GM18951 (cell line): ENCODE data around the gene SMYD5.
"Not testable (repeated sequence)": the region's sequence is repeated elsewhere in the genome, so short reads cannot be mapped to it uniquely, and the experiment has no call there.

Source experiments
- POLR2A ChIP-seq: IDR thresholded peaks from 4 replicates; pipeline ENCODE4 v1.6.1; 2011; ENCODE audit warnings: mild to moderate bottlenecking; ENCODE audit not compliant: insufficient read length, insufficient read depth; ENCODE audit errors: extremely low read depth
- in situ Hi-C: fragments of 300-500 bp; cut with MboI; formaldehyde crosslinking; loops from one replicate; pipeline ENCODE4 v1.12.0; 2022; ENCODE audit warnings: low sequenced_read_pairs, mixed read lengths, inconsistent platforms; ENCODE audit not compliant: unreplicated experiment

Gene SMYD5

DNA sequence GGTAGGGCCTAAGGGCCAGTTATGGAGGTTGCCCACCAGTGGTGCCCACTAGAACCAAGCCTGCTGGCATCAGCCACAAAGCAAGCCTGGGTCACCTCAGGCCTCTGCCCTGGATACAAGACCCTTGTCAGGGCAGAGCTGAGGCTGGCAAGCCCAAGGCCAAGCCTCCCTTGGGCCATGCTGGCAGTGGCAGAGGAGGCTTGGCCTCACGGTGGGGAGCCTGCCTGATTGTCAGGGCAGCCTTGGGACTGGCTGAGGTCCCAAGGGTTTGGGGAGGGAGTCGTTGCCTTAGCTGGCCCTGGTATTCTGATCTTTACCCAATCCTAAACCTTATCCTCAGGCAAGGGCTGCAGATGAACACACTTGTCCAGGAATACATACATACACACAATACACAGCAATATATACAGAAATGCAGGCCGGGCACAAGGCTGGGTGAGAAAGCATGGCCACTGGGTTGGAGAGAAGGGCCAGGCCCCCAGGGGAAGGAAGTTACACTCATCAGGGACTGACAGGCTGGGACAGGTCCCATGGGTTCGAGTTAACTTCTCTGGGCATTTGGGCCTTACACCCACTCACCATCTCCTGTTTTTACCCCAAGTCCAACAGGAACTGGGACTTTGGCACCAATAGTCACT lies 41.1 kb downstream of the SMYD5 start:
- in situ Hi-C loops = no loop called here
- TF ChIP-seq POLR2A = peak; percentile 37

DNA sequence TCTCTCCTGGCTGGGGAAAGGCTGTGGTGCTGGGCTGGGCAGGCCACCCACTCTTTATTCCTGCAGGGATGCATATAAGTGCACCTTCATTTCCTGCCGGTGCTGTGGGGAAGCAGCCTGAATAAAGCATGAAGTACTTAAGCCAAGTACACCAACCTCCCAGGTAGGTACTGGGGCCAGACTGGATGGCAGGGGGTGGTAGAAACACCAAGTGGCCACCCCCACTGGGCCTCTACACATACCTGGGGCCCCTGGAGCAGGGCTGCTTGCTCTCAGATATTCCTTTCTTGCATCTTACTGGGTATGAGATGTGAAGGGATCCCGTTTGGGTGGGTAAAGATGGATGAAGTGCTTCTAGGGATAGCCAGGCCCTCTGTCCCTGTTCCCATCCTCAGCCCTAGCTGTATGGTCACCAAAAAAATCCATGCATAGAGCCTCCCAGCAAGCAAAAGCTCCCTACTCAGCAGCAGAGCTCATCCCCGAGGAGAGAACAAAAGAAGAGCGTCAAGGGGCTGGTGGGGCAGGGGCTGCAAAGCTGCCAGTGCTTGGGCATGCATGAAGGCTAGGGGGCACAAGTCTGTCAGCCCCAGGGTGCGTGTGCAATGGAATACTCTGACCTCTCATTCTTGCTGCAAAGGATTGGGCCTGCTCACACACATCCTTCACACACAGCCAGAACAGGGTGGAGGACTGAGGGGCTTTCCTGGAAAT lies 42.0 kb downstream of the SMYD5 start:
- no peak for TF ChIP-seq POLR2A
- in situ Hi-C loops = no loop called here

DNA sequence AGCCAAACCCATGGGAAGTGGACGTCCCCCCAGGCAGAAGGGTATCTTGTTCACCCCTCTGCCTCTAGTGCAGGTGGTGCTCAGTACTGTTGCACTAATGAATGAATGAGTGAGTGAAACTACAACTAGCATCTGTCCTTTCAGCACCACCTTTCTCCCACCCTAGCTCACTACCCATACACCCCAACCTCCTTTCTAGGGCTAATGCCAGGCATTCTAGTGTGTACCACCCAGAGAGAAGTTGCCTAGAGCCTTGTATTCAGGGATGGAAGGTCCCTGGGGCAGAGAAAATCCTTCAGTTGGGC lies 42.5 kb downstream of the SMYD5 start:
- in situ Hi-C loops = no loop called here
- TF ChIP-seq POLR2A = no peak

DNA sequence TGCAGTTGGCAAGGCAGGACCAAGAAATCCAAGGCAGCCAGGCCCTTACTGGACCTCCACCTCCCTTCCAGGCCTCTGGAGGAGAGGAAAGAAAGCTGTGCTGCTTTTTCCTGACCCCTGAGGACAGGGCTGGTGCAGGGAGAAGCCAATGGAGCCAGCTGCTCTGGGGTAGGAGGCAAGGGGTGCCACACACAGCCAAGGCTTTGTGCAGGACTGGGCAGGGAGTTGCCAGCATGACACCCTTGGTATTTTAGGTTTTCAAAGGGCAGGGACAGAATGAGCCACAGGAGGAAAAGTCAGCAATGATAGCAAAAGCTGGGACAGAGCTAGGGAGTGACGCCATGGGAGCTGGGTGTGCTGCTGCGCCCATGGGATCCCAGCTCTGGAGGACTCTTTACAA lies 43.0 kb downstream of the SMYD5 start:
- TF ChIP-seq POLR2A = no peak
- in situ Hi-C loops = no loop called here

DNA sequence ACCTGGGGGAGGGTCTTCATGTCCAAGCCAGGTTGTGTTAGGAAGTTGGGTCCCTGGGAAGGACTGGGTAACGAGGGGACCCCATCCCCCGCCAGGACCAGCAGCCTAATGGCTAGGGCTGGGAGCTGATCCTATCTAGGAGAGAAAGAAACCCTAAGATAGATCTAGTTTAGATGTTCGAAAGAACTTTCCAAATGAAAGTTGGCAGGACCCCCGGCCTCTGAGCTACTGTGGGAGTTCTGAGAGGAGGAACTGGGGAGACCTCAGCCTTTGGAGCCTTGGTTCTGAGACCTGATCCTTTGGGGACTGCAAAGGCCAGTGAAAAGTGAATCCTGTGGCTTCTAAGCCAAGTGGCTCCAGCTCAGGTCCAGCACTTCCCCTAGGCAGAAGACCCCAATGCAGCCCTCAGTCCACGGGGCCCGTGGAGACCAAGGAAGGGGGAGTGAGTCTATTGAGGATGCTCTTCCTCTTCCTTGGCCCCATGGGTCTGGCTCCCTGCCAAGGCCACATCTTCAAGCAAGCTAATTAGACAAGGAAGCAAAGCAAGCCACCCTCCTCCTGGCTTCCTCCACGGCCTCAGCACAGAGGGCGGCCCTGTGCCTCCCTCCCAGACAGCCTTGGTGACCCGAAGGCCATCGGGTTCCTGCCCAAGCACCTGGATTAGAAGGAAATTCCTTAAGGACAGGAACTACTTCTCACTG lies 43.5 kb downstream of the SMYD5 start:
- in situ Hi-C loops = no loop called here
- no peak for TF ChIP-seq POLR2A

DNA sequence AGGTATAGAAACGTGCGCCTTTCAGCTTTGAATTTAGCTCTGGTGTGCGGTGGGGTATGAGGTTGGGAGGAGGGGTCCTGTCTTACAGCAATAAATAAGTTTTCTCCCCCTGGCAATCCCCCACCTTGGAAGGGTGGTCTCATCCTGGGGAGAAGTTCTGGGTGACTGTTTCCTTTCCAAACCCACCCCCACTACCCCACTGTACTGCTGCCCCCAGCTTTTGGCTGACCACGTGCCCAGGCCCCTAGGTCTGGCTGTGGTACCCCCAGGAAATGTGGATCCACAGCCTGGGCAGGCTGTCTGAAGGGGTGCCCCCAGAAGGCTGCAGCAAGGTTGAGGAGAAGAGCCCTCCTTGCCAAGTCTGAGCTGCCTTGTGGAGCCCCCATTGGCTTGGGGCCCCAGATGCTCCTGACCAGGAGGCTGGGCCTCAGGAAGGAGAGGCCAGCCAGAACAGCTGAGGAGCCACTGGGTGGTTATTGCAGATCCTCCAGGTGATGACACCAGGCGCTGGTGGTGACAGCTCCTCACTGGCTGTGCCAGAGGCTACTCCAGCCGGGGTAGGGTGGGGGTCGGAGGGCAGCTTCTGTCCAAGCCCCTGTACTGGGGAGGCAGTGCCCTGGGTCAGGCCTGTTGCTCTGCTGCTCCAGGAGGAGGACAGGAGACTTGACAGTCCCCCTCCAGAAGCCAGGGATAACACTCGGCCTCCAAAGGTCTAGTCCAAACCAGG lies 44.3 kb downstream of the SMYD5 start:
- in situ Hi-C loops = no loop called here
- TF ChIP-seq POLR2A = no peak

DNA sequence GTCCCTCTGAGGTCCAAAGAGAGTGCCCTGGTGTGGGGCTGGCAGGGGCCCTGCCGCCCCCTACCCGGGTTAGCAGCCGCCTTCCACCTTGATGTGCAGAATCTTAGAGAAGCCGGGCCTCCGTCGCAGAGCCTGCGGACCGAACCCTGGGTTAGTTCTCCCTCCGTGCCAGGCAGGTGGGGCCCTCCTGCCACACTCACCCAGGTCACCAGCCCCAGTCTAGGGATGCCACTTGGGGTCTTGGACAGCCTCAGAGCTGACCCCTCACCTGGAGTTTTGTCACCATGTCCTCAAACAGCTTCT lies 44.8 kb downstream of the SMYD5 start:
- TF ChIP-seq POLR2A = no peak
- in situ Hi-C loops = no loop called here

DNA sequence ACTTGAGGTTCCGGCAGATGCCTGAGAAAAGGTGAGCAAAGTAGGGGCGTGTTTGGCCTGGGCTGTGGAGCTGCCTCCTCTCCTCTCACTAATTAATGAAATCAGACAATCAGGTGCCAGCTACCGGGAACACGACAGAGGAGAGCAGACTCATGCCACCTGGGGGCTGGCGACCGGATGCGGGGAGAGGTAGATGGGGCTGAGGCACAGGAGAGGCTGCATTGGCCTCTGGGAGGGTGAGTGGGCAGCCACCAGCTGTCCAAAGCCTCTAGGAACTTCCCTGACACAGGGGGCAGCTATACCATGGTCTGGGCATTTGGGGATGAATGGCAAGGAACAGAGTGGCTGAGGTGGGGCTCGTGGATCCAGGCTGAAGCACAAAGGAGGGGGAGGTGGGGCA lies 45.2 kb downstream of the SMYD5 start:
- in situ Hi-C loops = no loop called here
- TF ChIP-seq POLR2A = no peak

DNA sequence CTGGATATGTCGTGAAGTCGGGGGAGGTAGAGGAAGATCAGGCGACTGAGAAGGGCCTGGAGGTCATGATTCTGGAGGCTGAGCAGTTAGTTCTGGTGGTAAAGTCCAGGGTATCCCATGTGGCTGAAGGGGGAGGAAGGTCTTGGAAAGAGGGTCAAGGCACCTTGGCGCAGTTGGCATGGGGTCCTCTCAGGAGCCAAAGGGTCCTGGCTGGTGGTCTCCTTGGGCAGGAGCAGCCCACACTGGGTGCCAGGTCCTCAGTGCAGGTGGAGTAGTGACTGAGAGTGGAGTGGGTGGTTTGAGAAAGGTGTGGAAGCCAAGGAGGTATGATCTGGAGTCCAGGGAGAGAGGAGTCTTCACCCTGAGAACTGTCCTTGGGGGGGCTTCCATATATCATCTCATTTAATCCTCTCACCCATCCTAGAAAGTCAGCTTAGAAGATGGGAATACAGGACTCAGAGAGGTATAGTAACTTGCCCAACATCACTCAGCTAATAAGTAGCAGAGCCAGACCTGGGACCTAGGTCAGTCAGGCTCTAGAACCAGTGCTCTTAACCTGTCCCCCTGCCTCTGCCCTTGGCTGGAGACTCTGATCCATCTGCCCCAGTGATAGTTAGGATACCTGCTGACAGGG lies 45.8 kb downstream of the SMYD5 start:
- TF ChIP-seq POLR2A = no peak
- in situ Hi-C loops = no loop called here

DNA sequence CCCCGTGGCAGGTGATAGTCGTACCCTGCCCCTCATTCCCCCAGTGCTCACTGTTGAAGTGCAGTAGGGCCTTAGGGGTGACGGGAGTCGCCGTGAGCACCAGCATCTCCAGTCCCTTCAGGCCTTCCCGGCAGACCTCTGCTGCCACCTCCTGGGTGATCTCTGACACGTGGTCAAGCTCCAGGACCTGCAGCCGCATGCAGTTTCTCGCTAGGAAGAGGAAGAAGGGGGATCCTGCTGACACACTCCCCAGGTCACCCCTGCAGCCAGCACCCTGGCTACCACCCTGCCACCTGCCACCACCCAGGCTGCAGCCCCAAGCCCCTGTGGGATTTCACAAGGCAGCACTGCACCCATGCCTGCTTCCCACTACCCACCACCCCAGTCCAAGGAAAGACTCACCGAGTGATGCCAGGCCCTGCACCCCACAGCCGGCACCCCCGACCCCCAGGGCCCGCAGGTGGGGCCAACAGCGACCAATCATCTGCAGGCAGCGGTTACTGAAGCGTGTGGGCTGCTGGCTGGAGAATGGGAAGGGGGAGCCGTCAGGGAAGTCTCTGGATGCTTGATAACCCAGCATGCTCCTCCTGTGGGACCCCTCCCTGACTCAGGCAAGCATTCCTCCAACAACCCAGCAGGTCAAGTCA lies 46.4 kb downstream of the SMYD5 start:
- no peak for TF ChIP-seq POLR2A
- in situ Hi-C loops = no loop called here

DNA sequence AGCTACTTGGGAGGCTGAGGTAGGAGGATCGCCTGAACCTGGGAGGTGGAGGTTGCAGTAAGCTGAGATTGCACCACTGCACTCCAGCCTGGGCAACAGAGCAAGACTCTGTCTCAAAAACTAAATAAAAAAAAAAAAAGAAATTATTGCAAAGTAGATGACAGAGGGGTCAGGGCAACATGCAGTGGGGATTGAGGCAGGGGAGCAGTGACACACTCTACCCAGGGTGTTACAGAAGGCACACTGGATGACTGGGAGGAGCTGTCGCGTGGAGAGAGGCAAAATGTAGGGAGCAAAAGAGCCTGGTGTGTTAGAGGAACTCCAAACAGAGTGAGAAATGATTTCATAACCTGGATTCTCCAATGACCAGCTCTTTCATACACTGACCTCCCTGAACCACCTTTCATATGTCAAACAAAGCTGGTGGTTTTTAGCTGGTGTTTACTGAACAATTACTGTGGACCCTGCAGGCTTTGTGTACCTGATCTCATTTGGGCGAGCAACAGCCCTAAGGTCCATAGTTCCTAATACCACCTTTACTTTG lies 48.1 kb downstream of the SMYD5 start:
- in situ Hi-C loops = no loop called here
- no peak for TF ChIP-seq POLR2A

DNA sequence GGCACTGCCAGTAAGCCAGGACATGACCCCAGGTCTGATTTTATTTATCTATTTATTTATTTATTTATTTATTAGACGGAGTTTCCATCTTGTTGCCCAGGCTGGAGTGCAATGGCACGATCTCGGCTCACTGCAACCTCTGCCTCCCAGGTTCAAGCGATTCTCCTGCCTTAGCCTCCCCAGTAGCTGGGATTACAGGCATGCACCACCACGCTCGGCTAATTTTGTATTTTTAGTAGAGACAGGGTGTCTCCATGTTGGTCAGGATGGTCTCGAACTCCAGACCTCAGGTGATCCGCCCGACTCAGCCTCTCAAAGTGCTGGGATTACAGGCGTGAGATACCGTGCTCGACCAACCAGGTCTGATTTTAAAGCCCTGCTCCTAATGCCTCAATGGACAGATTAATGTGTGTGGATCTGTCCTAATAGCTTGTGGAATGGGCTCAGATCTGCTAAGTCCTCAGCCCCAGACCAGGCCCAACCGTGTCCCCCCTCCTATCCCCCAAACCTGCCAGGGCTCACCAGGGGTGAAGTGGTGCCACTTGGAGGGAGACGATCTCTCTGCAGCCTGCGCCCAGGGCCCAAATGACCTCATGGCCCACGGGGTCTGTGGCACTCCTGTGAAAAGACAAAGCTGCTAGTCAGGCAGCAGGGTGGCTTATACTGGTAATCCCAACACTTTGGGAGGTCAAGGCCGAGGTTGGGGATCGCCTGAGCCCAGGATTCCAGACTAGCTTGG lies 48.8 kb downstream of the SMYD5 start:
- in situ Hi-C loops = not testable (repeated sequence)
